Measurements from ENCODE around the gene SDS. TPM values are rescaled to one million over a fixed set of nuclear protein-coding genes. Genes with fewer than 3 reads are reported as not detected.

SDS gene
- total and polyA plus RNA-seq, 2 of the 8 experiments (the other 6 are each of a cell fraction or from before 2014, with no cell fraction given), result 0.21 TPM; not detected in 1

GRCh38 chr12:113345318-113345717 is 58.4 kb downstream of the SDS start (continued):
- TF ChIP-seq, protein P1, sequence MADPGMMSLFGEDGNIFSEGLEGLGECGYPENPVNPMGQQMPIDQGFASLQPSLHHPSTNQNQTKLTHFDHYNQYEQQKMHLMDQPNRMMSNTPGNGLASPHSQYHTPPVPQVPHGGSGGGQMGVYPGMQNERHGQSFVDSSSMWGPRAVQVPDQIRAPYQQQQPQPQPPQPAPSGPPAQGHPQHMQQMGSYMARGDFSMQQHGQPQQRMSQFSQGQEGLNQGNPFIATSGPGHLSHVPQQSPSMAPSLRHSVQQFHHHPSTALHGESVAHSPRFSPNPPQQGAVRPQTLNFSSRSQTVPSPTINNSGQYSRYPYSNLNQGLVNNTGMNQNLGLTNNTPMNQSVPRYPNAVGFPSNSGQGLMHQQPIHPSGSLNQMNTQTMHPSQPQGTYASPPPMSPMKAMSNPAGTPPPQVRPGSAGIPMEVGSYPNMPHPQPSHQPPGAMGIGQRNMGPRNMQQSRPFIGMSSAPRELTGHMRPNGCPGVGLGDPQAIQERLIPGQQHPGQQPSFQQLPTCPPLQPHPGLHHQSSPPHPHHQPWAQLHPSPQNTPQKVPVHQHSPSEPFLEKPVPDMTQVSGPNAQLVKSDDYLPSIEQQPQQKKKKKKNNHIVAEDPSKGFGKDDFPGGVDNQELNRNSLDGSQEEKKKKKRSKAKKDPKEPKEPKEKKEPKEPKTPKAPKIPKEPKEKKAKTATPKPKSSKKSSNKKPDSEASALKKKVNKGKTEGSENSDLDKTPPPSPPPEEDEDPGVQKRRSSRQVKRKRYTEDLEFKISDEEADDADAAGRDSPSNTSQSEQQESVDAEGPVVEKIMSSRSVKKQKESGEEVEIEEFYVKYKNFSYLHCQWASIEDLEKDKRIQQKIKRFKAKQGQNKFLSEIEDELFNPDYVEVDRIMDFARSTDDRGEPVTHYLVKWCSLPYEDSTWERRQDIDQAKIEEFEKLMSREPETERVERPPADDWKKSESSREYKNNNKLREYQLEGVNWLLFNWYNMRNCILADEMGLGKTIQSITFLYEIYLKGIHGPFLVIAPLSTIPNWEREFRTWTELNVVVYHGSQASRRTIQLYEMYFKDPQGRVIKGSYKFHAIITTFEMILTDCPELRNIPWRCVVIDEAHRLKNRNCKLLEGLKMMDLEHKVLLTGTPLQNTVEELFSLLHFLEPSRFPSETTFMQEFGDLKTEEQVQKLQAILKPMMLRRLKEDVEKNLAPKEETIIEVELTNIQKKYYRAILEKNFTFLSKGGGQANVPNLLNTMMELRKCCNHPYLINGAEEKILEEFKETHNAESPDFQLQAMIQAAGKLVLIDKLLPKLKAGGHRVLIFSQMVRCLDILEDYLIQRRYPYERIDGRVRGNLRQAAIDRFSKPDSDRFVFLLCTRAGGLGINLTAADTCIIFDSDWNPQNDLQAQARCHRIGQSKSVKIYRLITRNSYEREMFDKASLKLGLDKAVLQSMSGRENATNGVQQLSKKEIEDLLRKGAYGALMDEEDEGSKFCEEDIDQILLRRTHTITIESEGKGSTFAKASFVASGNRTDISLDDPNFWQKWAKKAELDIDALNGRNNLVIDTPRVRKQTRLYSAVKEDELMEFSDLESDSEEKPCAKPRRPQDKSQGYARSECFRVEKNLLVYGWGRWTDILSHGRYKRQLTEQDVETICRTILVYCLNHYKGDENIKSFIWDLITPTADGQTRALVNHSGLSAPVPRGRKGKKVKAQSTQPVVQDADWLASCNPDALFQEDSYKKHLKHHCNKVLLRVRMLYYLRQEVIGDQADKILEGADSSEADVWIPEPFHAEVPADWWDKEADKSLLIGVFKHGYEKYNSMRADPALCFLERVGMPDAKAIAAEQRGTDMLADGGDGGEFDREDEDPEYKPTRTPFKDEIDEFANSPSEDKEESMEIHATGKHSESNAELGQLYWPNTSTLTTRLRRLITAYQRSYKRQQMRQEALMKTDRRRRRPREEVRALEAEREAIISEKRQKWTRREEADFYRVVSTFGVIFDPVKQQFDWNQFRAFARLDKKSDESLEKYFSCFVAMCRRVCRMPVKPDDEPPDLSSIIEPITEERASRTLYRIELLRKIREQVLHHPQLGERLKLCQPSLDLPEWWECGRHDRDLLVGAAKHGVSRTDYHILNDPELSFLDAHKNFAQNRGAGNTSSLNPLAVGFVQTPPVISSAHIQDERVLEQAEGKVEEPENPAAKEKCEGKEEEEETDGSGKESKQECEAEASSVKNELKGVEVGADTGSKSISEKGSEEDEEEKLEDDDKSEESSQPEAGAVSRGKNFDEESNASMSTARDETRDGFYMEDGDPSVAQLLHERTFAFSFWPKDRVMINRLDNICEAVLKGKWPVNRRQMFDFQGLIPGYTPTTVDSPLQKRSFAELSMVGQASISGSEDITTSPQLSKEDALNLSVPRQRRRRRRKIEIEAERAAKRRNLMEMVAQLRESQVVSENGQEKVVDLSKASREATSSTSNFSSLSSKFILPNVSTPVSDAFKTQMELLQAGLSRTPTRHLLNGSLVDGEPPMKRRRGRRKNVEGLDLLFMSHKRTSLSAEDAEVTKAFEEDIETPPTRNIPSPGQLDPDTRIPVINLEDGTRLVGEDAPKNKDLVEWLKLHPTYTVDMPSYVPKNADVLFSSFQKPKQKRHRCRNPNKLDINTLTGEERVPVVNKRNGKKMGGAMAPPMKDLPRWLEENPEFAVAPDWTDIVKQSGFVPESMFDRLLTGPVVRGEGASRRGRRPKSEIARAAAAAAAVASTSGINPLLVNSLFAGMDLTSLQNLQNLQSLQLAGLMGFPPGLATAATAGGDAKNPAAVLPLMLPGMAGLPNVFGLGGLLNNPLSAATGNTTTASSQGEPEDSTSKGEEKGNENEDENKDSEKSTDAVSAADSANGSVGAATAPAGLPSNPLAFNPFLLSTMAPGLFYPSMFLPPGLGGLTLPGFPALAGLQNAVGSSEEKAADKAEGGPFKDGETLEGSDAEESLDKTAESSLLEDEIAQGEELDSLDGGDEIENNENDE (IDR thresholded peaks at IDR 0.05; ENCODE audit: insufficient replicate concordance, low read length), result no peak
- TF ChIP-seq TAF7 (optimal IDR thresholded peaks at IDR 0.05; ENCODE audit: borderline replicate concordance, low read depth, low read length), result no peak
- no peak for TF ChIP-seq RAD21 (IDR thresholded peaks at IDR 0.05 in 1 of 2, conservative IDR thresholded peaks at IDR 0.05 in 1 of 2; ENCODE audit: low read depth in 2 of 2, low read length in 2 of 2)
- TF ChIP-seq POLR2A (IDR thresholded peaks at IDR 0.05; ENCODE audit: control extremely low read depth in 1 of 2, low read depth in 2 of 2, low read length in 2 of 2), result no peak
- no peak for TF ChIP-seq YY1 (IDR thresholded peaks at IDR 0.05; ENCODE audit: low read depth, low read length)
- no peak for TF ChIP-seq KDM1A (IDR thresholded peaks at IDR 0.05; ENCODE audit: borderline replicate concordance, low read length)
- TF ChIP-seq GTF2F1 (IDR thresholded peaks at IDR 0.05; ENCODE audit: borderline replicate concordance, low read depth, low read length), result no peak
- no peak for TF ChIP-seq JUND (IDR thresholded peaks at IDR 0.05; ENCODE audit: low read length)
- TF ChIP-seq EGR1 (IDR thresholded peaks at IDR 0.05; ENCODE audit: borderline replicate concordance, low read depth, low read length), result no peak
- TF ChIP-seq TAF1 (IDR thresholded peaks at IDR 0.05; ENCODE audit: low read depth, low read length), result no peak
- no peak for TF ChIP-seq RNF2 (IDR thresholded peaks at IDR 0.05; ENCODE audit: borderline replicate concordance, low read depth, low read length, missing control alignments, poor library complexity, severe bottlenecking)
- no peak for TF ChIP-seq CREB1 (IDR thresholded peaks at IDR 0.05)
